Adrenal gland (tissue), 12 donors: ENCODE results near the gene APH1B. TPM values are rescaled to one million over a fixed set of nuclear protein-coding genes. Genes with fewer than 3 reads are reported as not detected.

Experiments
- DNase-seq, 7 donors: peaks; one replicate each; pipeline ENCODE4 v3.0.0-alpha.2; 2019 to 2020
- H3K27ac ChIP-seq, 5 donors: fragments of 200-600 bp; sonication (generic) in 4 of 5; 1 replicate in 3 of 5; 2 replicates in 2 of 5; pipeline versions ENCODE4 v1.5.1 to v1.8.0; 2016 to 2020; ENCODE audit warnings: mild to moderate bottlenecking in 1 of 5
- H3K27me3 ChIP-seq: fragments of 200-600 bp; 2 replicates; pipeline ENCODE4 v1.8.0; 2021
- H3K36me3 ChIP-seq, 2 donors: fragments of 200-600 bp; replicated peaks in 1 of 2; 1 replicate in 1 of 2; 2 replicates in 1 of 2; pipeline versions ENCODE4 v1.5.1 to v1.8.0; 2018 to 2022
- H3K4me1 ChIP-seq, 2 donors: fragments of 200-600 bp; replicated peaks in 1 of 2; 1 replicate in 1 of 2; 2 replicates in 1 of 2; pipeline versions ENCODE4 v1.5.1 to v1.8.0; 2018 to 2021
- H3K4me3 ChIP-seq, 4 donors: fragments of 200-600 bp; sonication (generic) in 3 of 4; one replicate each; pipeline ENCODE4 v1.5.1; 2016 to 2018
- H3K9me3 ChIP-seq, 3 donors: fragments of 200-600 bp; sonication (generic) in 1 of 3; replicated peaks in 1 of 3; 1 replicate in 2 of 3; 2 replicates in 1 of 3; pipeline versions ENCODE4 v1.5.1 to v1.8.0; 2016 to 2021
- POLR2A ChIP-seq, 2 donors: fragments of 450-650 bp; IDR thresholded peaks; one replicate each; pipeline ENCODE4 v1.6.1; 2017; ENCODE audit warnings: antibody characterized with exemption in 2 of 2, mild to moderate bottlenecking in 2 of 2, moderate library complexity in 1 of 2
- WGBS, 4 donors: extraction: QIAGEN DNeasy Blood & Tissue Kit in 2 of 4; methylation state at CpG; one replicate each; pipeline versions ENCODE4 v1.1.5 to v1.1.7; 2013 to 2017; 5-methylcytosine and 5-hydroxymethylcytosine counted together
- intact Hi-C, 2 donors: fragments of 100-400 bp; cut with DNase I; formaldehyde crosslinking; loops; one replicate each; pipeline versions ENCODE4 v1.14.1 to v1.15.0; 2022 to 2023
- polyA plus RNA-seq, 3 donors: library from polyadenylated mRNA; stranded (reverse); fragments of 200-250 nt in 2 of 3; fragments of 350-450 nt in 1 of 3; fragmentation: Illumina TruSeq in 1 of 3; extraction: RNeasy Lipid Tissue Mini Kit (QIAGEN cat#74804) in 1 of 3; gene quantifications; one replicate each; pipeline ENCODE4 v1.2.3, GENCODE V29; 2013 to 2014
- total RNA-seq, 9 donors: library from RNA; depleted of rRNA in 4 of 9; stranded (reverse); fragments of >200 nt in 4 of 9; fragments of 120-200 nt in 1 of 9; fragmentation: NEBNext Ultra II Directional in 1 of 9; extraction: Animal tissue kit (Norgen Biotek cat#: 25700) in 1 of 9; gene quantifications; one replicate each; pipeline versions ENCODE4 v1.1.0 to v1.2.4, GENCODE V29; 2013 to 2023
- TF ChIP-seq, protein P1 (sequence below), 6 experiments: fragments of 450-650 bp in 4 of 6; fragments of 200-600 bp in 2 of 6; sonication (generic) in 1 of 6; IDR thresholded peaks; 1 replicate in 5 of 6; 2 replicates in 1 of 6; pipeline versions ENCODE4 v1.5.1 to v1.8.0; 2016 to 2021; ENCODE audit warnings: antibody characterized with exemption in 6 of 6, mild to moderate bottlenecking in 2 of 6, moderate library complexity in 1 of 6
- donor health status: healthy with polysubstance abuse.
- donor health status: Bipolar disorder and iron deficiency.
- donor health status: DM: yes; HTN: yes; CAD: no.
- donor health status: DM: no; HTN: no; CAD: no.
- donor health status: DM: no; HTN: no; CAD: no.
- donor health status: DM: yes; HTN: yes; CAD: no.

The APH1B gene
- total and polyA plus RNA-seq, 12 donors = 8.3 to 50.3 (median 23.1) TPM

DNA sequence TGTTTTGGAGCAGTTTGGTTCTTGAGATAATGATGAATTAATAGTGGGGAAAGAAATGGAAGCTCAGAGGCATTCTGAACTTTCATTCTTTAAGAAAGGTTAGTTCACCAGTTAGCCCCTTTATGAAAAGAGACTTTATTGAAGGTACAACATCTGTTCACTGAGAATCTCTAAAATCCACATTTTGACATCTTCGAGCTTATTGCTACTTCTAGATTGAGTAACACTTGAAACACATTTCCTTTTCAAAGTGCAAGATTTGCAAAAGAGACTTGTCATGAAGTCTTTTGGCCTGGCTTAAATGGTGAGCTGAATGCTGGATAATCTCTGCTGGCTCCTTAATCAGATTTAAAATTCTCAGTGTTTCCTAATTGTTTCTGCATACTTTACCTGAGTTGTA, 45.7 kb upstream of the APH1B start:
- Histone ChIP-seq H3K4me3 (no peak overlapping the region), H3K9me3 (no peaks in the 10 kb centered on the region), H3K36me3 (no peaks in the 10 kb centered on the region), H3K4me1 (peaks cover 27 to 83% of the 10 kb centered on the region in 2 donors), H3K27ac (peak overlapping the region in 1 of 5 donors; percentile 90), H3K27me3 (no peaks in the 10 kb centered on the region)
- TF ChIP-seq, protein P1, sequence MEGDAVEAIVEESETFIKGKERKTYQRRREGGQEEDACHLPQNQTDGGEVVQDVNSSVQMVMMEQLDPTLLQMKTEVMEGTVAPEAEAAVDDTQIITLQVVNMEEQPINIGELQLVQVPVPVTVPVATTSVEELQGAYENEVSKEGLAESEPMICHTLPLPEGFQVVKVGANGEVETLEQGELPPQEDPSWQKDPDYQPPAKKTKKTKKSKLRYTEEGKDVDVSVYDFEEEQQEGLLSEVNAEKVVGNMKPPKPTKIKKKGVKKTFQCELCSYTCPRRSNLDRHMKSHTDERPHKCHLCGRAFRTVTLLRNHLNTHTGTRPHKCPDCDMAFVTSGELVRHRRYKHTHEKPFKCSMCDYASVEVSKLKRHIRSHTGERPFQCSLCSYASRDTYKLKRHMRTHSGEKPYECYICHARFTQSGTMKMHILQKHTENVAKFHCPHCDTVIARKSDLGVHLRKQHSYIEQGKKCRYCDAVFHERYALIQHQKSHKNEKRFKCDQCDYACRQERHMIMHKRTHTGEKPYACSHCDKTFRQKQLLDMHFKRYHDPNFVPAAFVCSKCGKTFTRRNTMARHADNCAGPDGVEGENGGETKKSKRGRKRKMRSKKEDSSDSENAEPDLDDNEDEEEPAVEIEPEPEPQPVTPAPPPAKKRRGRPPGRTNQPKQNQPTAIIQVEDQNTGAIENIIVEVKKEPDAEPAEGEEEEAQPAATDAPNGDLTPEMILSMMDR (IDR thresholded peaks at IDR 0.05) = no peak
- TF ChIP-seq POLR2A (IDR thresholded peaks at IDR 0.05) = no peak
- WGBS, 4 donors = 41 to 69% (median 64%) methylated on average over 1 of the region's 1 CpG
- DNase-seq = no peak
- intact Hi-C loops = no loop called here

DNA sequence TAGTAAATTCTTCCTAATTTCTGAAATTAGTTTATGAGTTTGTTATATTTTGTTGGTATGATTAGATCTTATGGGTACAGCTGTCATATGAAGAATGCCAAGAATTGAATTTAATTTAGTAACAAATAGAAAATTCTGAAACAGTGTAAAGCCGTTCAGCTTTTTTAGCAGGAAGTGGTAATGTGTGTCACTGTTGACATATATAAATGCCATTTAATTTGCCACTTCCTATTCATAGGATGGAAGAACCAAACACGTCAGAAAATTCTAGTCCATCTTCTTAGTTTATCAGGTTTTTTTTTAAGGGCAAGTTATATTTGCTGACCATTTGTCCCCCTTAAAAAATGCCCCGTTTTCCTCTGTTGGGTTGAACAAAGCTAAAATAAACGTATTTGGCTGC, 45.0 kb upstream of the APH1B start:
- Histone ChIP-seq H3K4me3 (no peak overlapping the region), H3K27me3 (no peaks in the 10 kb centered on the region), H3K36me3 (no peaks in the 10 kb centered on the region), H3K9me3 (no peaks in the 10 kb centered on the region), H3K27ac (peak overlapping the region in 1 of 5 donors; percentile 90), H3K4me1 (peaks cover 27 to 82% of the 10 kb centered on the region in 2 donors)
- no peak for DNase-seq
- intact Hi-C loops = no loop called here
- TF ChIP-seq, protein P1 (IDR thresholded peaks at IDR 0.05) = no peak
- TF ChIP-seq POLR2A (IDR thresholded peaks at IDR 0.05) = no peak
- 59 to 71% (median 69%) methylated on average over 4 of the region's 4 CpGs for WGBS, 4 donors

DNA sequence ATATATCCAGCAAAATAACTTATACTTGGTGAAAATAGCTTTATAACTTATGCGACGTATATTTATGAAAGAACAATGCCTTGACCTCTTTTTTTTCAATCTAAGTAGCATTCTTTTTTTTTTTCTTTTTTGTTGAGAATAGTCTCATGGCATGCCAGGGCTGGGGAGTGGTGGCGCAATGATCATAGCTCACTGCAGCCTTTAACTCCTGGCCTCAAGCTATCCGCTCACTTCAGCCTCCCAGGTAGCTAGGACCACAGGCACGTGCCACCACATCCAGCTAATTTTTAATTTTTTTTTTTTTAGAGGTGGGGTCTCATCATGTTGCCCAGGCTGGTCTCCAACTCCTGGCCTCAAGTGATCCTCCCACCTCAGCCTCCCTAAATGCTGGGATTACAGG, 44.5 kb upstream of the APH1B start:
- Histone ChIP-seq H3K27ac (peak overlapping the region in 4 of 5 donors; percentile 22 to 93 (median 88)), H3K4me3 (no peak overlapping the region), H3K27me3 (no peaks in the 10 kb centered on the region), H3K4me1 (peaks cover 27 to 76% of the 10 kb centered on the region in 2 donors), H3K9me3 (no peaks in the 10 kb centered on the region), H3K36me3 (no peaks in the 10 kb centered on the region)
- DNase-seq = peak in 3 of 7 donors; percentile 42 to 63 (median 44)
- 69 to 92% (median 85%) methylated on average over 5 of the region's 5 CpGs for WGBS, 4 donors
- intact Hi-C loops = no loop called here
- TF ChIP-seq, protein P1 (IDR thresholded peaks at IDR 0.05) = no peak
- TF ChIP-seq POLR2A (IDR thresholded peaks at IDR 0.05) = no peak

DNA sequence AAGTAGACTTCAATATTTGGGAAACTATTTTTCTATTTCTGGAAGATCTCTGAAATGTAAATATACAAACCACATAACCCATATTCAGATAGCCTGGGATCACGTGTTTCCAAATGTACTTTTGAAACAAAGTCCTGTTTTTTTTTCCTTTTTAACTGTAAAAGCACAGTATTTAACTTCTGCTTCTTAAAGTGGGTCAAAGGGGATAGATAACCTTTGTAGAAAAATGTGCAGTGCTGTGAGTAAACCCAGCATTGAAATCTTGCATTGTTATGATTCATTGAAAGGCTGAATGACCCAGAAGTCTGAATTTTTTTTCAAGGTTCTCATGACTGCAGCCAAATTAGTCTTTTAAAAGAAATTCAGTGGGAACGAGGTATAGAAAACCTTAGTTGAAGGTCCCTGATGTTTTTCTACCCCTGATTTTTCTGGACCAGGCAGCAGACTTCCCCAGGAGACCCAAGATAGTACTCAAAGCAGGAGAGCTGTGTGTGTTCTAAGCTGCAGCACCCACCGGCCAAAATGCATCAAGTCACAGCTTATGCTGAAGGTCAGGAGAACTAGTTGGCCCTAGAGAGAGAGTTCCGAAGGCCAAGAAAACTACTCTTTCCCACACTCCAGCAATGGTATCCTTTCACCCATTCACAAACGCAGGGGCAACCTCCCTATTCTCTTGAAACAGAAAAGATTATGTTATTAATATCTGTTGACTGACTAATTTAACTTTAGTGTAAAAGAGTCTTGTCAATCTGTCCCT, 43.6 kb upstream of the APH1B start:
- Histone ChIP-seq H3K9me3 (no peaks in the 10 kb centered on the region), H3K36me3 (no peaks in the 10 kb centered on the region), H3K27ac (peak overlapping the region; percentile 86 to 96 (median 90)), H3K27me3 (no peaks in the 10 kb centered on the region), H3K4me3 (peak overlapping the region in 1 of 4 donors; percentile 30), H3K4me1 (peaks cover 33 to 71% of the 10 kb centered on the region in 2 donors)
- intact Hi-C loops = no loop called here
- TF ChIP-seq, protein P1 (IDR thresholded peaks at IDR 0.05) = no peak
- TF ChIP-seq POLR2A (IDR thresholded peaks at IDR 0.05) = peak in 1 of 2 donors; percentile 1
- DNase-seq = no peak
- WGBS, 4 donors = 9 to 26% (median 19%) methylated on average over 5 of the region's 5 CpGs
